Measurements from ENCODE around the gene PCK2.

DNA sequence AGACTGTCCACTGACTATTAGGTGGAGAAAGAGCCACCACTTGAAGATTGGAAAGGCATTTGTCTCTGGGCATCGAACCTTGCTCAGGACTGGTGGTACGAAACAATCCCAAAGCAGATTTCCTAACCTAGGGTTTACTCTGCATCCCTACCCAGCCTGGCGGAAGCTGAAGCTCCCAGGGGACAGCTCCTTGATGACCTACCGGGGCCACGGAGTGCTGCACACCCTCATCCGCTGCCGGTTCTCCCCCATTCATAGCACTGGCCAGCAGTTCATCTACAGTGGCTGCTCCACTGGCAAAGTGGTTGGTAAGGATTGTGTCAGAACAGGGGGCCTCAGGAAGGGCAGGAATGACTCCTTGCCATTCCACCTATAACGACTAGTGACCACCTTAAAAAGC, 27.1 kb downstream of the PCK2 start:
- TF ChIP-seq, protein P1, sequence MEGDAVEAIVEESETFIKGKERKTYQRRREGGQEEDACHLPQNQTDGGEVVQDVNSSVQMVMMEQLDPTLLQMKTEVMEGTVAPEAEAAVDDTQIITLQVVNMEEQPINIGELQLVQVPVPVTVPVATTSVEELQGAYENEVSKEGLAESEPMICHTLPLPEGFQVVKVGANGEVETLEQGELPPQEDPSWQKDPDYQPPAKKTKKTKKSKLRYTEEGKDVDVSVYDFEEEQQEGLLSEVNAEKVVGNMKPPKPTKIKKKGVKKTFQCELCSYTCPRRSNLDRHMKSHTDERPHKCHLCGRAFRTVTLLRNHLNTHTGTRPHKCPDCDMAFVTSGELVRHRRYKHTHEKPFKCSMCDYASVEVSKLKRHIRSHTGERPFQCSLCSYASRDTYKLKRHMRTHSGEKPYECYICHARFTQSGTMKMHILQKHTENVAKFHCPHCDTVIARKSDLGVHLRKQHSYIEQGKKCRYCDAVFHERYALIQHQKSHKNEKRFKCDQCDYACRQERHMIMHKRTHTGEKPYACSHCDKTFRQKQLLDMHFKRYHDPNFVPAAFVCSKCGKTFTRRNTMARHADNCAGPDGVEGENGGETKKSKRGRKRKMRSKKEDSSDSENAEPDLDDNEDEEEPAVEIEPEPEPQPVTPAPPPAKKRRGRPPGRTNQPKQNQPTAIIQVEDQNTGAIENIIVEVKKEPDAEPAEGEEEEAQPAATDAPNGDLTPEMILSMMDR (IDR thresholded peaks at IDR 0.05), result no peak
- TF ChIP-seq POLR2A (IDR thresholded peaks at IDR 0.05), result no peak

All from testis (tissue), 2 donors.